Neural progenitor cell (in vitro differentiated cells): ENCODE data around the gene ARAP3.

ENCODE experiments used
- EZH2phosphoT487 ChIP-seq: fragments of 200-600 bp; sonication (generic); IDR thresholded peaks from 2 replicates; pipeline ENCODE4 v1.6.1; 2017; ENCODE audit warnings: antibody characterized with exemption
- TF ChIP-seq, protein P1 (sequence below): fragments of 200-600 bp; sonication (generic); IDR thresholded peaks from 2 replicates; pipeline ENCODE4 v1.5.1; 2017; ENCODE audit warnings: antibody characterized with exemption, mild to moderate bottlenecking

DNA sequence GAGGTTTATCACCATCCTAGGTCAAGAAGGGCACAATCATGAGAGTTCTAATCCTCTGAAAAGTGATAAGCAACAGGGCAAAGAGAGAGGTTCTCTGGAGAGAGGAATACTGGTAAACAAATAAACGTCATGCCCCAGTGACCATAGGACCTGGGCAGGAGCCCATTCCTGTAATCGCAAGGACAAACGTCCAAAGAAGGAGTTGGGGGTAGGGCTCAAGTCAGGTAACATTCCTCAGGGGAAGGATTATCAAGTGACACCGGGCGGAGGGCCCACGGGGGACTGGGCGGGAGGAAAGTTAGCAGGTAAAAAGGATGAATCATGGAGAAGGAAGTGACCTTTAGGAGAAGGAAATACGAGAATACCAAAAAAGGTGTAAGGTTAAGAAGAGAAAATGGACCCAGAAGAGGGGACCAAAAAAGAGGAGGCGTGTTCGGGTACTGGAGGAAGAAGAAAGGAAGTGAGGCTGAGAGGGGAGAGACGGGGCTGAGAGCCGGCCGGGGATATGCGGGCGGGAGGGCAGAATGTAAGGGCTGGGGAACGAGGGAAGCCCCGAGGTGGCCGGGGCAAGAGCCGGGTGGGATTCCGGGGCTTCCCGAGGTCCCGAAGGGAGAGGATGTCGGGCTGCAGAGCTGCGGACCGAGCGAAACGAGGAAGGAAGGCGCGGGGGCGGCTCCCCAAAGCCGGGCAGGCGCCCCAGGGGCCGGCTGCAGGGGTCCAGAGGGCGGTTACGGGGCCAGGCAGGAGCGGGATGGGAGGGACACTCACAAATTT, 63.8 kb downstream of the ARAP3 start:
- TF ChIP-seq, protein P1, sequence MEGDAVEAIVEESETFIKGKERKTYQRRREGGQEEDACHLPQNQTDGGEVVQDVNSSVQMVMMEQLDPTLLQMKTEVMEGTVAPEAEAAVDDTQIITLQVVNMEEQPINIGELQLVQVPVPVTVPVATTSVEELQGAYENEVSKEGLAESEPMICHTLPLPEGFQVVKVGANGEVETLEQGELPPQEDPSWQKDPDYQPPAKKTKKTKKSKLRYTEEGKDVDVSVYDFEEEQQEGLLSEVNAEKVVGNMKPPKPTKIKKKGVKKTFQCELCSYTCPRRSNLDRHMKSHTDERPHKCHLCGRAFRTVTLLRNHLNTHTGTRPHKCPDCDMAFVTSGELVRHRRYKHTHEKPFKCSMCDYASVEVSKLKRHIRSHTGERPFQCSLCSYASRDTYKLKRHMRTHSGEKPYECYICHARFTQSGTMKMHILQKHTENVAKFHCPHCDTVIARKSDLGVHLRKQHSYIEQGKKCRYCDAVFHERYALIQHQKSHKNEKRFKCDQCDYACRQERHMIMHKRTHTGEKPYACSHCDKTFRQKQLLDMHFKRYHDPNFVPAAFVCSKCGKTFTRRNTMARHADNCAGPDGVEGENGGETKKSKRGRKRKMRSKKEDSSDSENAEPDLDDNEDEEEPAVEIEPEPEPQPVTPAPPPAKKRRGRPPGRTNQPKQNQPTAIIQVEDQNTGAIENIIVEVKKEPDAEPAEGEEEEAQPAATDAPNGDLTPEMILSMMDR, result no peak
- TF ChIP-seq EZH2phosphoT487, result no peak
